Astrocyte of the cerebellum (primary cell): ENCODE measurements around the gene SOCS3.

ENCODE experiments used
- DNase-seq: peaks from one replicate; pipeline ENCODE4 v3.0.0-alpha.2; 2011; ENCODE audit warnings: low read depth
- H3K4me3 ChIP-seq: 2 replicates; pipeline ENCODE4 v1.5.1; 2011; ENCODE audit warnings: mild to moderate bottlenecking, low read depth, low read length, moderate library complexity
- CTCF ChIP-seq: IDR thresholded peaks from 2 replicates; pipeline ENCODE4 v1.5.1; 2012; ENCODE audit warnings: low read length, low read depth, moderate library complexity, mild to moderate bottlenecking; ENCODE audit errors: missing control alignments
- in situ Hi-C: cut with HindIII; loops from 2 replicates; pipeline ENCODE4 v1.10.0; 2017; ENCODE audit warnings: low sequenced_read_pairs

Gene SOCS3

GRCh38 chr17:78369791-78370381 lies 10.0 kb upstream of the SOCS3 start:
- TF ChIP-seq CTCF = no peak
- in situ Hi-C loops = no loop called here
- H3K4me3 ChIP-seq = no peak overlapping the region
- no peak for DNase-seq

GRCh38 chr17:78368854-78369495 lies 9.1 kb upstream of the SOCS3 start:
- in situ Hi-C loops = no loop called here
- no peak overlapping the region for H3K4me3 ChIP-seq
- DNase-seq = no peak
- no peak for TF ChIP-seq CTCF

GRCh38 chr17:78368348-78368747 lies 8.5 kb upstream of the SOCS3 start:
- DNase-seq = no peak
- in situ Hi-C loops = no loop called here
- TF ChIP-seq CTCF = no peak
- H3K4me3 ChIP-seq = no peak overlapping the region

- TF ChIP-seq CTCF = no peak
- no peak for DNase-seq
- in situ Hi-C loops = no loop called here
Measured at GRCh38 chr17:78367193-78367592, 7.3 kb upstream of the SOCS3 start.

GRCh38 chr17:78366109-78366848 lies 6.4 kb upstream of the SOCS3 start:
- no peak for DNase-seq
- H3K4me3 ChIP-seq = no peak overlapping the region
- TF ChIP-seq CTCF = no peak
- in situ Hi-C loops = no loop called here

More at GRCh38 chr17:78367193-78367592, 7.3 kb upstream of the SOCS3 start:
- no peak overlapping the region for H3K4me3 ChIP-seq

- TF ChIP-seq CTCF = no peak
- in situ Hi-C loops = no loop called here
- peak; percentile 79 for DNase-seq
- H3K4me3 ChIP-seq = no peak overlapping the region
Measured at GRCh38 chr17:78365561-78366108, 5.8 kb upstream of the SOCS3 start.
